Gastrocnemius medialis (tissue), 4 donors: ENCODE data around the gene LDLRAD1.

Experiments used
- POLR2A ChIP-seq, 2 donors: fragments of 450-650 bp; IDR thresholded peaks; one replicate each; pipeline ENCODE4 v1.6.1; 2017; ENCODE audit warnings: antibody characterized with exemption in 2 of 2, mild to moderate bottlenecking in 2 of 2, moderate library complexity in 2 of 2
- TF ChIP-seq, protein P1 (sequence below), 5 experiments: fragments of 450-650 bp in 3 of 5; fragments of 200-600 bp in 2 of 5; sonication (generic) in 2 of 5; IDR thresholded peaks in 4 of 5; conservative IDR thresholded peaks in 1 of 5; 1 replicate in 4 of 5; 2 replicates in 1 of 5; pipeline ENCODE4 v1.5.1; 2016 to 2019; ENCODE audit warnings: antibody characterized with exemption in 5 of 5, mild to moderate bottlenecking in 3 of 5, moderate library complexity in 3 of 5

DNA sequence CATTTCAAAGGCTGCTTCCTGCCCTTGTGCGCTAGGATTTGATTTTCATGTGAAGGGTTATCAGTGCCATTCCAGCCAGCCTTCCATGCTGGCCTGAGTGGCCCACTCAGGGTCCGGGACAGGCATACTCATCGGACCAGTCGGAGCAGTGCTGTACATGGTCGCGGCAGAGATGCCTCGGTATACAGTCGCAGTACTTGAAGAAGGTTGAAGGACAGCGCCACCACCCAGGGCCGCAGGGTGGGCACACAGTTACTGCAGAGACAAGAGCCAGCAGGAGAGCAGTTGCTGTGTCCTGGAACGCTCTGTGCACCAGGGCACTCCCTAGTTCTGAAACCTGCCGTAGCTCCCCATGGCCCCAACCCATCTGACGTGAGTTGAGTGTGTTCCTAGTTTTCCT, 9.1 kb downstream of the LDLRAD1 start:
- TF ChIP-seq, protein P1, sequence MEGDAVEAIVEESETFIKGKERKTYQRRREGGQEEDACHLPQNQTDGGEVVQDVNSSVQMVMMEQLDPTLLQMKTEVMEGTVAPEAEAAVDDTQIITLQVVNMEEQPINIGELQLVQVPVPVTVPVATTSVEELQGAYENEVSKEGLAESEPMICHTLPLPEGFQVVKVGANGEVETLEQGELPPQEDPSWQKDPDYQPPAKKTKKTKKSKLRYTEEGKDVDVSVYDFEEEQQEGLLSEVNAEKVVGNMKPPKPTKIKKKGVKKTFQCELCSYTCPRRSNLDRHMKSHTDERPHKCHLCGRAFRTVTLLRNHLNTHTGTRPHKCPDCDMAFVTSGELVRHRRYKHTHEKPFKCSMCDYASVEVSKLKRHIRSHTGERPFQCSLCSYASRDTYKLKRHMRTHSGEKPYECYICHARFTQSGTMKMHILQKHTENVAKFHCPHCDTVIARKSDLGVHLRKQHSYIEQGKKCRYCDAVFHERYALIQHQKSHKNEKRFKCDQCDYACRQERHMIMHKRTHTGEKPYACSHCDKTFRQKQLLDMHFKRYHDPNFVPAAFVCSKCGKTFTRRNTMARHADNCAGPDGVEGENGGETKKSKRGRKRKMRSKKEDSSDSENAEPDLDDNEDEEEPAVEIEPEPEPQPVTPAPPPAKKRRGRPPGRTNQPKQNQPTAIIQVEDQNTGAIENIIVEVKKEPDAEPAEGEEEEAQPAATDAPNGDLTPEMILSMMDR (IDR thresholded peaks at IDR 0.05 in 4 of 5, conservative IDR thresholded peaks at IDR 0.05 in 1 of 5), result no peak
- no peak for TF ChIP-seq POLR2A (IDR thresholded peaks at IDR 0.05)
